HL-60 (cell line): ENCODE results near the gene PPP1R1B.

Experiments
- DNase-seq, 2 experiments: peaks; one replicate each; pipeline ENCODE4 v3.0.0-alpha.2; 2010 to 2020; ENCODE audit warnings: low read depth in 1 of 2, low spot score in 1 of 2
- H3K27ac ChIP-seq: fragments of 250-450 bp; sonication (Bioruptor Pico); replicated peaks from 2 replicates; pipeline ENCODE4 v1.5.1; 2020; ENCODE audit warnings: mild to moderate bottlenecking, moderate library complexity
- H3K27me3 ChIP-seq: fragments of 250-450 bp; sonication (Bioruptor Pico); 2 replicates; pipeline ENCODE4 v1.5.1; 2021; ENCODE audit warnings: mild to moderate bottlenecking, moderate library complexity; ENCODE audit not compliant: insufficient read depth, poor library complexity, severe bottlenecking
- H3K4me3 ChIP-seq: replicated peaks from 2 replicates; pipeline ENCODE4 v1.5.1; 2011; ENCODE audit warnings: mild to moderate bottlenecking, control low read depth, low read length; ENCODE audit not compliant: insufficient read depth
- GABPA ChIP-seq: IDR thresholded peaks from 2 replicates; pipeline ENCODE4 v1.6.1; 2012; ENCODE audit warnings: low read depth
- POLR2AphosphoS5 ChIP-seq: IDR thresholded peaks from 2 replicates; pipeline ENCODE4 v1.6.1; 2012; ENCODE audit warnings: low read depth
- SPI1 ChIP-seq: IDR thresholded peaks from 2 replicates; pipeline ENCODE4 v1.6.1; 2012; ENCODE audit warnings: low read depth, mild to moderate bottlenecking, borderline replicate concordance
- TF ChIP-seq, protein P1 (sequence below): IDR thresholded peaks from 2 replicates; pipeline ENCODE4 v1.6.1; 2012; ENCODE audit warnings: low read depth; ENCODE audit not compliant: insufficient replicate concordance
- TF ChIP-seq, protein P2 (sequence below): IDR thresholded peaks from one replicate; pipeline ENCODE4 v1.5.1; 2011; ENCODE audit warnings: low read length, control low read depth, inconsistent platforms; ENCODE audit not compliant: insufficient read depth

PPP1R1B gene

GRCh38 chr17:39614545-39615157, 12.1 kb upstream of the PPP1R1B start:
- Histone ChIP-seq H3K27me3 (peaks cover 2% of the 10 kb centered on the region), H3K27ac (no peak overlapping the region), H3K4me3 (no peak overlapping the region)
- DNase-seq = no peak
- no peak for TF ChIP-seq SPI1
- TF ChIP-seq, protein P1, sequence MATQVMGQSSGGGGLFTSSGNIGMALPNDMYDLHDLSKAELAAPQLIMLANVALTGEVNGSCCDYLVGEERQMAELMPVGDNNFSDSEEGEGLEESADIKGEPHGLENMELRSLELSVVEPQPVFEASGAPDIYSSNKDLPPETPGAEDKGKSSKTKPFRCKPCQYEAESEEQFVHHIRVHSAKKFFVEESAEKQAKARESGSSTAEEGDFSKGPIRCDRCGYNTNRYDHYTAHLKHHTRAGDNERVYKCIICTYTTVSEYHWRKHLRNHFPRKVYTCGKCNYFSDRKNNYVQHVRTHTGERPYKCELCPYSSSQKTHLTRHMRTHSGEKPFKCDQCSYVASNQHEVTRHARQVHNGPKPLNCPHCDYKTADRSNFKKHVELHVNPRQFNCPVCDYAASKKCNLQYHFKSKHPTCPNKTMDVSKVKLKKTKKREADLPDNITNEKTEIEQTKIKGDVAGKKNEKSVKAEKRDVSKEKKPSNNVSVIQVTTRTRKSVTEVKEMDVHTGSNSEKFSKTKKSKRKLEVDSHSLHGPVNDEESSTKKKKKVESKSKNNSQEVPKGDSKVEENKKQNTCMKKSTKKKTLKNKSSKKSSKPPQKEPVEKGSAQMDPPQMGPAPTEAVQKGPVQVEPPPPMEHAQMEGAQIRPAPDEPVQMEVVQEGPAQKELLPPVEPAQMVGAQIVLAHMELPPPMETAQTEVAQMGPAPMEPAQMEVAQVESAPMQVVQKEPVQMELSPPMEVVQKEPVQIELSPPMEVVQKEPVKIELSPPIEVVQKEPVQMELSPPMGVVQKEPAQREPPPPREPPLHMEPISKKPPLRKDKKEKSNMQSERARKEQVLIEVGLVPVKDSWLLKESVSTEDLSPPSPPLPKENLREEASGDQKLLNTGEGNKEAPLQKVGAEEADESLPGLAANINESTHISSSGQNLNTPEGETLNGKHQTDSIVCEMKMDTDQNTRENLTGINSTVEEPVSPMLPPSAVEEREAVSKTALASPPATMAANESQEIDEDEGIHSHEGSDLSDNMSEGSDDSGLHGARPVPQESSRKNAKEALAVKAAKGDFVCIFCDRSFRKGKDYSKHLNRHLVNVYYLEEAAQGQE = no peak
- no peak for TF ChIP-seq GABPA
- TF ChIP-seq, protein P2, sequence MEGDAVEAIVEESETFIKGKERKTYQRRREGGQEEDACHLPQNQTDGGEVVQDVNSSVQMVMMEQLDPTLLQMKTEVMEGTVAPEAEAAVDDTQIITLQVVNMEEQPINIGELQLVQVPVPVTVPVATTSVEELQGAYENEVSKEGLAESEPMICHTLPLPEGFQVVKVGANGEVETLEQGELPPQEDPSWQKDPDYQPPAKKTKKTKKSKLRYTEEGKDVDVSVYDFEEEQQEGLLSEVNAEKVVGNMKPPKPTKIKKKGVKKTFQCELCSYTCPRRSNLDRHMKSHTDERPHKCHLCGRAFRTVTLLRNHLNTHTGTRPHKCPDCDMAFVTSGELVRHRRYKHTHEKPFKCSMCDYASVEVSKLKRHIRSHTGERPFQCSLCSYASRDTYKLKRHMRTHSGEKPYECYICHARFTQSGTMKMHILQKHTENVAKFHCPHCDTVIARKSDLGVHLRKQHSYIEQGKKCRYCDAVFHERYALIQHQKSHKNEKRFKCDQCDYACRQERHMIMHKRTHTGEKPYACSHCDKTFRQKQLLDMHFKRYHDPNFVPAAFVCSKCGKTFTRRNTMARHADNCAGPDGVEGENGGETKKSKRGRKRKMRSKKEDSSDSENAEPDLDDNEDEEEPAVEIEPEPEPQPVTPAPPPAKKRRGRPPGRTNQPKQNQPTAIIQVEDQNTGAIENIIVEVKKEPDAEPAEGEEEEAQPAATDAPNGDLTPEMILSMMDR = no peak
- no peak for TF ChIP-seq POLR2AphosphoS5

- Histone ChIP-seq H3K27ac (no peak overlapping the region), H3K4me3 (no peak overlapping the region), H3K27me3 (no peaks in the 10 kb centered on the region)
- TF ChIP-seq SPI1 (no peak), POLR2AphosphoS5 (no peak), GABPA (no peak)
- TF ChIP-seq, protein P1 = no peak
- TF ChIP-seq, protein P2 = no peak
- no peak for DNase-seq
These were observed 11.3 kb upstream of the PPP1R1B start for GRCh38 chr17:39615434-39615833.

DNA sequence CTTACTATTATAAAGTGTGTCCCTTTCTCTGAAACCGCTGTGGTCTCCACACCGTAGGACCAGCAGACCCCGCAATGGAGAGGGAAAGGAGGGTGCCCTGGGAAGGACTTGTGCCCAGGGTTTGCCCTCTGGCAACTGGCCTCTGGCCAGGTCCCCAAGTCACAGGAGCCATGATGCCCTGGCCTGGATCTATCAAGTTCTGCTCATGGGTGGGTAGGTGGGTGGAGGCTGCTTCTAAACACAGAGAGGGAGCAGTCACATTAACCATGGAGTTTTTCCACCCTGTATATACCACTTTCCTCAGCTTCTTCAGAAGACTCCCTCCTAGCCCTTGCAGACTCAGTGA, 9.7 kb upstream of the PPP1R1B start:
- TF ChIP-seq, protein P2 = no peak
- TF ChIP-seq SPI1 (no peak), POLR2AphosphoS5 (no peak), GABPA (no peak)
- TF ChIP-seq, protein P1 = no peak
- Histone ChIP-seq H3K4me3 (no peak overlapping the region), H3K27ac (no peak overlapping the region), H3K27me3 (no peaks in the 10 kb centered on the region)
- no peak for DNase-seq
